Measurements from ENCODE around the gene PFN3.
A peak's percentile ranks its signal among the peaks of the same experiment; 100 is the strongest.

The PFN3 gene

DNA sequence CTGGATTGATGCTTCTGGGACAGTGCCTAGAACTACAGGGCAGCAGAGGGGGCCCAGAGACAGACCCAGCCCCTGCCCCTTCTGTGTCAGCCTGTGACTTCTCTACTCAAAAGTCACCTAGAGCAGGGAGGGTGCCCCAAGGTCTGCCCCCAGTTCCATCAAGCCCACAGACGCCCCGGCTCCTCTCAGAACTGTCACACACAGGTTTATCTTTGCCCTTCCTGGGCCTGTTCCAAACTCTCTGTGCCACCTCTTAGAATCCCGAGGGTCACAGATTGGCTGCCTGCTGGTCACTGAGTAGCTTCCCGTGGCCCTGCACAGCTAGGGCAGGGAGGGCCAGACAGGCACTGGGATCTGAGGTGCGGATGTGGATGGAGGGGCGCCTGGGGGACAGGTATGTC is 41.0 kb downstream of the PFN3 start:
- DNase-seq: no peak

DNA sequence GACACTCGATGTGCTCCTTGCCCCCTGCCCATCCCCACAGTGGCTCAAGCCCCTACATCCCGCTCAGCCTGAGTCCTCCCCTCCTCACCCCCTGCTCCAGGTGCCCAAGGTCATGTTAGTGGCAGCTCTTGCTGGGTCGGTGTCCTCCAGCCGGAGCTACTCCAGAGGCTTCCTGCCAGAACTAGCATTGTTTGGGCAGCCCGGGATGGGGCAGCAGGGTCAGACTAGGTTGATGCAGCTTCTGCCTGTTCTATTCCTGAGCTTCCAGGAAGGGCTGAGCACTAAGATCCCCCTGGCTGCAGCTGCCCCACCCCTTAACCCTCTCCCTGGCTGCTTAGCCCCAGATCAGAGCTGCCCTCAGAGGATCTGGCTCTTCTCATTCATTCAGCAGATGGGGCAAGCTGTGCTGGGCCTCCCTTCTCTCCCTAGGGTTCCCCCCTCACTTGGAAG is 42.1 kb downstream of the PFN3 start:
- DNase-seq: no peak

DNA sequence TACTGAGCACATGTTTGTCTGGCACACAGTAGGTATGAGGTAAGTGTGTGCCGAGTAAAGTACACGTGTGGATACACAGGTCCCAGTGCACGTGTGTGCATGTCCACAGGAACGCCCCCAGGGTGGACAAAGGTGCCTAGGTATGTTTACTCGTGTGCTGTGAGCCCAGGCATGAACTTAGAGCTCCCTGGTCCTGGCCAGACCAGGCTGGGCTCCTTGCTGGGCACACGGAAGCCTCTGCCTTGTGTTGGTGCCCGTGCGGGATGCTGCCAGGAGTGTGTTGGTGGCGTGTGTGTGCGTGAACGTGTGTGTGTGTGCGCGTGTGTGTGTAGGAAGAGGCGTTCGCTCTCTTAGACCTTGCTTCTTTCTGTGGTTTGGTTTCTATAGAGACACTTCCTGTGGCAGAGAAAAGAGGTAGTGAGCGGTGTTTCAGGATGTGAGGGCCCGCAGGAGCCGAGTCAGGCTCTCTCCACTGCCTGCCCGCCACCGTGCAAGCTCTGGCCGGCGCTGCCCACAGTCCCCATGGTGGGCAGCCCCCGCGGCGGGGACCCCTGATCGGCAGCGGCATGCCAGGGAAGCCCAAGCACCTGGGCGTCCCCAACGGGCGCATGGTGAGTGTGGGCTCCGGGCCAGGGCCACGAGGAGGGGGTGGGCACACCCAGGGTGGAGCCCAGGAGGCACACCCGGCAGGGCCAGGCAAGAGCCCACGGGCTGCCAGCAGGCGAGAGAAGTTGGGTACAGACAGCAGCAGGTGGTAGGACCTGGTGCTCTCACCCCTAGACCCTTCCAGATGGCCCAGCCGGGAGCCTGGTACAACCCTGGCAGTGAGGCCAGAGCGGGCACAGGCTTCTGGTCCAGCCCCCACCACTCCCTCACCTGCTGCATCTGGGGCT is 42.8 kb downstream of the PFN3 start, which contains the start of gene RGS14:
Gene RGS14, plus strand, starts transcription at position 466 of the 893 bp plus-strand sequence. Its CDS starts 101 bp downstream, at position 567.
- DNase-seq: no peak

DNA sequence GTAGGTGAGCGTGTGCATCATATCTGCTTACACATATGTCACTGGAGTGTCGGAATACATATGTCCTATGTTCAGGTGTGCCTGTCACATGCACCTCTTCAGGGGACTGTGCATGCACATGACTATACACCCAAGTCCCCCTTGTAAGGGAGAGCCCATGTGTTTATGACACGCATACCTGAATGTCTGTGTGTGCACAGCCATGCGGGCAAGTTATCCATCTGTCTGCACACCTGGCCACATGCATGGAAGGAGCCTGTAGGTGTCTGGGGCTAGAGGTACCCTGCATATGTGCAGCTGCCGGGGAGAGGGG is 43.4 kb downstream of the PFN3 start:
- DNase-seq: no peak

DNA sequence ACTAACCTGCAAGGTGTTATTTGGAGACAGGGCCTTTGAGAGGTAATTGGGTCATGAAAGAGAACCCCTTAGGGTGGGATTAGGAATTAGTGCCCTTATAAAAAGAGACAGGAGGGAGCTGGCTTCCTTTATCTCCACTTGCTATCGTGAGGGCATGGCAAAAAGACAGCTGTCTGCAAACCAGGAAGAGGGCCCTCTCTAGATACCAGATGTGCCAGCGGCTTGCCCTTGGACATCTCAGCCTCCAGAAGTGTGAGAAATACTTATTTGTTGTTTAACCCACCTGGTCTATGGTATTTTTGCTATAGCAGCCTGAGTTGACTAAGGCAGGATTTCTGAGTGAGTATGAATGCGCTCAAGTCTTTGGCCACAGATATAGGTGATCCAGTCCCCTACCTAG is 43.7 kb downstream of the PFN3 start:
- no peak for DNase-seq

DNA sequence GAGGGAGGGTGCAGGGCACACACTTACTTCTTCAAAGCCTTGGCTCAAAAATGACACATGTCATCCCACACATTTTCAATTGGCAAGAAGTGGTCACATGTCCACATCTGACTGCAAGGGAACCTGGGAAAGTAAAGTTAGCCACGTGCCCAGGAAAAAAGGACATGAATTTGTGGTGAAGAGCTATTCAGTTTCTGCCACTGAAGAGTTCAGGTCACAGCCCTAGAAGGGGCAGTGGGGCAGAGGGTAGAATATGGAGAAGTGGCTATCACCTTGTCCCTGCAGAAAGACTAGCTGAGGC is 44.6 kb downstream of the PFN3 start:
- no peak for DNase-seq

DNA sequence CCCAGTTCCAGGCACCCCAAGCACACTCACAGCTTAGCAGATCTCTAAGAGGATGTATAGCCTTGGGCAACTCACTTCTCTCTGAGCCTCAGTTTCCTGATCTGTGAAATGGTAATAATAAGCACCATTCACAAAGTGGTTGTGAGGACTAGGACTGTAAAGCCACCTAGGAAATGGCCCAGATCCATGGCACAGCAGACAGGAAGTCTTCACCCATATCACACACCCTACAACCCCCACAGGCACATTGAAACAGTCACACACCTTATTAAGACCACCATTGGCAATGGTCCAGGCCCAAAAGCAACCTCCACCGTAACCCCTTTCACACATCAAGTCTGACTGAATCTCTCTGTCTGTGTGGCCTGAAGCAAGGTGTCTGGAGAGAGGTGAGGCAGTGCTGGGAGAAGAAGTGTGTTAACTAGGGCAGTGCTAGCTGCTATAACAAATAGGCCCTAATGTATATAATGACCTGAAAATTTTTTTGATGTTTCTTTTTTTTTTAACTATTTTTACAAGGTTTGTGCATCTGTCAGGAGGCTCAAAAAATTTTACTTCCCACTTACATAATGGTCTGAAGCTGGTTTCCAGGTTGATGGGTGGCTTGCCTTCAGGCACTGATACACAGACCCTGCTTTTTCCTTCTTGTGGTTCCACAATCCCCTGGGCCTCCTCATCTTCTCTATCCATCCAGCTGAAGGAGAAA is 45.1 kb downstream of the PFN3 start:
- DNase-seq: no peak

DNA sequence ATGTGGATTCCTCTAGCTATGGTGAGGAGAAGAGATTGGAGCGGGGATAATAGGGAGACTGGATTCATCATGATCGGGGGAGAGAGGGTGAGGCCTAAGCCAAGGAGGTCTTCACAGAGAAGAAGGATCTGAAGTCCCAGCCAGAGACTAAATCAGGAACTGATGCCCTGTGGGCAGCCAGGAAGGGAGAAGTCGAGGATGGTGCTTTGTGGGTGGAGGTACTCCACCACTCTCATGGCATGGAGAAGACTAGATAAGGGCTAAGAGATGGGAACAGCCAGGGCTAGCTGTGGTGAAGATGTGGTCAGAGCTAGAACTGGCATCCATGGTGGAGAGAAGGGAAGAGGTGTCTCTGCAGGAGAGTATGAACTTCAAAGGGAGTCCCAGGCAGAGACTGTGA is 45.8 kb downstream of the PFN3 start:
- no peak for DNase-seq

DNA sequence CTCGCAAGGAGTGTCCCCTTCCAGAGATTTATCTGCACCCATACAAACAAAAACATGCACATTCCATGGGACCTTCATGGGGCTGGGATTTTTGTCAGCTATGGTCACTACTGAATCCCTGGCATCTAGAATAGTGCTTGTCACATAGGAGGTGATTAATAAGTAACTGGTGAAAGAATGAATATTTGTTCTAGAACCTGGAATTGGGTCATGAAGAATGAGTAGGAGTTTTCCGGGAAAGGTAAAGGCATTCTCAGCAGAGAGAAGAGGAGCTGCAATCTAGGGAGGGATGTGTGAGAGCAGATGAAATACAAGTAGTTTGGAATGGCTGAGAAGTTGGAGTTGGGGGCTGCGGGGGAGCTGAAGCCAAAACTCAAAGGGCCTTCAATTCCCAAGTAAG is 46.2 kb downstream of the PFN3 start:
- DNase-seq: no peak

DNA sequence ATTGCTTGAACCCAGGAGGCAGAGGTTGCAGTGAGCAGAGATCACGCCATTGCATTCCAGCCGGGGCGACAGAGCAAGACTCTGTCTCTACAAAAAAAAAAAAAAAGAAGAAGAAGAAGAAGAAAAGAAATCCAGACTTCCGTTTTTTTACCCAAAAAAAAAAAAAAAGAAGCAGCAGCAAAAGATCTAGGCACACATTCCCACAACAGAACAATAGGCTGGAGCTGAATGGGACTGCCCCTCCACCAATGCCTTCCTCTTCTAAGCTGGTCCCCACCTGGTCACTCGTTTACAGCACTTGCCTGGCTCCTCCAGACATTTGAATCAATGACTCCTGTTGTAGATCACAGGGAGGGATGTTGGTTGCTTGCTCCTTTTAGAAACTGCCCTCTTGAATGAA is 47.4 kb downstream of the PFN3 start:
- no peak for DNase-seq

DNA sequence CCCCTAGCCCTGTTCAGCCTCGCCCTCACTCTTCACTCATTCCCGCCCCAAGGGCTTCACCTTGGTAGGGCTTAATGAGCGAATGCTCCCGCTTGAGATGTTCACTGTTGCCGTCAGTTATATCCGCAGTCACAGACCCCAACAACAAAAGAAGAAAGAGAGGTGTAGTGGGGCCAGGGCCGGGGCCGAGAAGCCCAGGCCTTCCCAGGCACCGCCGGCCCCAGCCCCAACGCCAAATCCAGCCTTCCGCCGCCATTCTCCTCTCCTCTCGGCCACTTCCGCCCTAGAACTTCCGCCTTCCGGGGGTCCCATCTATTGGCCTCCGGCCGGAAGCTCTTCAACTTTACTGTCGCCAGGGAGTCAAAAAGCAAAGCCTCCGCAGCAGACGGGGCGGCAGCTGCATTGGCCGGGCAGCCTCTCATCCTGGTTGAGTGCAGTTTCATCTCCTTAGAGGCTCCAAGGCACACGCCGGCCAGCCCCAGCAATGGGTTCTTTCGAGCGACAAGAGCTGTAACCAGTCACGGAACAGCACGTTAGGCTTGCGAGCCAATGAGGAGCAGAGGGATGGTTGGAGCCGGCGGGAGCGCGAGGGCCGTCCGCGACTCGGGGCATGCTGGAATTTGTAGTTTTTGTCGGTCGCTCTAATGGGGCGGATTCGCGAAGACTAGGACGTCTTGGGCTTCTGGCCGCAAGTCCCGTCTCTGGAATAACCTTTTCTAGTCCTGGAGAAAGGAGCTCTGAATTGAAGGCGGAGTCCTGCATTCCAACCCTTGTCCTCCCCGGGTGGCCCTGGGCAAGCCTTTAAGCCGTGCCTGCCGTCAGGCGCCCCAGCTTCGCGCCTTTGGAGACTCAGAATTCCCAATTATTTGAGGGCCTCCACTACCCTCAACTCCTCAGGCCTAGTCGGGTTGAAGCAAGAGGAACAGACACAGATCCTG is 48.8 kb downstream of the PFN3 start, which contains the start of gene LMAN2:
Gene LMAN2, minus strand, starts transcription at position 277 of the 938 bp plus-strand sequence. Its CDS starts 21 bp downstream, at position 256.
- peak; percentile 63 for DNase-seq

DNA sequence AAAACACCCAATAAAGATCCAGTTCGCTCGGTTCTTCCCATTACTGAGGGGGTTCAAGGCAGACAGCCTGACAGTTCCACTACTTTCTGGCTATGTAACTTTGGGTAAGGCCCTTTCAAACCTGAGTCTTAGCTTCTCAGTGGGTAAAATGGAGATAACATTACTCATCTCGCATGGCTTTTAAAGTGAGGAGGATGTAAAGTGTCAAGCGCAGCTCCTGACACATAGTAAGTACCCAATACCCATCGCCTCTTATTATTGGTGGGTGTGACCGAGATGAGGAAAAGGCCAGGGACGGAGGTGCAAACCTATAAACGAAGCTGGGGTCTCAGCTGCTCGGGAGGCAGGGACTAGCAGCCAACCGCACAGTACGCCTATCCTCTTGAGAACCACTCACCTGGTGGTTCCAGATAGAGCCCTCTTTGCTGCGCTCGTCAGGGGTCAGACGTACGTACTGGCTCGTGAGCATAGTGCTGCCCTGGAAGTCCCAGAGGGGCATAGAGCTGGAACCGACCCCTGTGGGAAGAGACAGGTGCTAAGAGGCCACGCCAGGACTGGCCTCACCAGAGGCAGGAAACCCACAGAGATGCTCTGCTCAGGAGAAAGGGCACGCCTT is 49.6 kb downstream of the PFN3 start:
- DNase-seq: no peak
